GM12878 (cell line): Measurements from ENCODE around the gene SLC34A3. TPM values are rescaled to one million over a fixed set of nuclear protein-coding genes. Genes with fewer than 3 reads are reported as not detected.

Experiments used
- BHLHE40 ChIP-seq, 2 experiments: fragments of 450-650 bp in 1 of 2; IDR thresholded peaks; 2 replicates each; pipeline ENCODE4 v1.6.1; 2011 to 2017; ENCODE audit warnings: low read depth in 2 of 2, borderline replicate concordance in 1 of 2, improper control_type of control experiment in 1 of 2, low read length in 1 of 2, mild to moderate bottlenecking in 1 of 2
- CBX3 ChIP-seq: fragments of 200-600 bp; sonication (generic); IDR thresholded peaks from 2 replicates; pipeline ENCODE4 v1.6.1; 2016; ENCODE audit warnings: low read depth, borderline replicate concordance
- CBX5 ChIP-seq: sonication (generic); IDR thresholded peaks from 2 replicates; pipeline ENCODE4 v1.6.1; 2016; ENCODE audit warnings: low read depth, moderate library complexity, mild to moderate bottlenecking, inconsistent platforms
- CEBPB ChIP-seq, 2 experiments: fragments of 150-350 bp in 1 of 2; IDR thresholded peaks; 2 replicates each; pipeline ENCODE4 v1.6.1; 2012 to 2014; ENCODE audit warnings: low read depth in 2 of 2, low read length in 2 of 2, borderline replicate concordance in 1 of 2, inconsistent platforms in 1 of 2
- DPF2 ChIP-seq: fragments of 450-650 bp; IDR thresholded peaks from 2 replicates; pipeline ENCODE4 v1.6.1; 2017; ENCODE audit warnings: mild to moderate bottlenecking
- FOXM1 ChIP-seq: IDR thresholded peaks from 2 replicates; pipeline ENCODE4 v1.6.1; 2012; ENCODE audit warnings: low read depth, mild to moderate bottlenecking, inconsistent platforms, low read length, moderate library complexity
- IKZF1 ChIP-seq: fragments of 450-650 bp; conservative IDR thresholded peaks from 2 replicates; pipeline ENCODE4 v1.6.1; 2017; ENCODE audit warnings: antibody characterized with exemption, mild to moderate bottlenecking
- IRF4 ChIP-seq: IDR thresholded peaks from 2 replicates; pipeline ENCODE4 v1.6.1; 2011; ENCODE audit warnings: low read depth, low read length
- JUNB ChIP-seq: IDR thresholded peaks from 2 replicates; pipeline ENCODE4 v1.6.1; 2016; ENCODE audit warnings: antibody characterized with exemption, mild to moderate bottlenecking
- LARP7 ChIP-seq: fragments of 450-650 bp; IDR thresholded peaks from 2 replicates; pipeline ENCODE4 v1.6.1; 2017; ENCODE audit warnings: mild to moderate bottlenecking
- SIN3A ChIP-seq: IDR thresholded peaks from 2 replicates; pipeline ENCODE4 v1.6.1; 2012; ENCODE audit warnings: low read depth, low read length, improper control_type of control experiment
- SIX5 ChIP-seq: IDR thresholded peaks from 2 replicates; pipeline ENCODE4 v1.6.1; 2011; ENCODE audit warnings: mild to moderate bottlenecking, low read depth, low read length, moderate library complexity; ENCODE audit not compliant: severe bottlenecking
- STAT1 ChIP-seq: fragments of 450-650 bp; conservative IDR thresholded peaks from 2 replicates; pipeline ENCODE4 v1.6.1; 2014; ENCODE audit warnings: antibody characterized with exemption, mild to moderate bottlenecking
- SUPT20H ChIP-seq: IDR thresholded peaks from 2 replicates; pipeline ENCODE4 v1.6.1; 2011; ENCODE audit warnings: low read depth, mild to moderate bottlenecking, low read length, moderate library complexity, borderline replicate concordance; ENCODE audit not compliant: control insufficient read depth
- YY1 ChIP-seq: IDR thresholded peaks from 2 replicates; pipeline ENCODE4 v1.6.1; 2011; ENCODE audit warnings: low read depth, mild to moderate bottlenecking, low read length
- polyA plus RNA-seq, 11 experiments: library from polyadenylated mRNA; depleted of rRNA in 4 of 11; unstranded in 6 of 11; stranded (reverse) in 5 of 11; fragments of >200 nt; fragmentation: Nextera tagmentation in 4 of 11; fragmentation: Illumina TruSeq in 1 of 11; extraction: Ambion mirVana in 4 of 11; extraction: Trizol in 1 of 11; gene quantifications; 1 replicate in 1 of 11; 2 replicates in 10 of 11; pipeline versions ENCODE4 v1.2.1 to v1.2.3, GENCODE V29; 2011 to 2016; ENCODE audit warnings: inconsistent platforms in 2 of 11, missing spikeins in 2 of 11, low read depth in 1 of 11
- total RNA-seq, 4 experiments: library from RNA; depleted of rRNA in 3 of 4; stranded (reverse); fragments of >200 nt in 3 of 4; fragmentation: Illumina TruSeq in 1 of 4; extraction: Trizol in 1 of 4; gene quantifications; 2 replicates each; pipeline versions ENCODE4 v1.2.1 to v1.2.3, GENCODE V29; 2013 to 2021
- TF ChIP-seq, protein P1 (sequence below), 3 experiments: IDR thresholded peaks in 2 of 3; conservative IDR thresholded peaks in 1 of 3; 2 replicates each; pipeline ENCODE4 v1.5.1; 2011; ENCODE audit warnings: low read depth in 3 of 3, low read length in 3 of 3, mild to moderate bottlenecking in 3 of 3, control low read depth in 2 of 3, moderate library complexity in 2 of 3, inconsistent platforms in 1 of 3, mixed read lengths in 1 of 3; ENCODE audit not compliant: control insufficient read depth in 2 of 3, insufficient read depth in 1 of 3; ENCODE audit errors: extremely low read depth in 1 of 3
- TF ChIP-seq, protein P2 (sequence below): IDR thresholded peaks from 2 replicates; pipeline ENCODE4 v1.6.1; 2011; ENCODE audit warnings: low read depth, mild to moderate bottlenecking, low read length, moderate library complexity, borderline replicate concordance; ENCODE audit errors: extremely low read depth
- TF ChIP-seq, protein P3 (sequence below): IDR thresholded peaks from 2 replicates; pipeline ENCODE4 v1.6.1; 2012; ENCODE audit warnings: mild to moderate bottlenecking, low read depth, low read length
- TF ChIP-seq, protein P4 (sequence below): fragments of 450-650 bp; IDR thresholded peaks from 2 replicates; pipeline ENCODE4 v1.6.1; 2017; ENCODE audit warnings: mild to moderate bottlenecking, moderate library complexity

SLC34A3 gene
- total and polyA plus RNA-seq, 10 of the 15 experiments (the other 5 are each of a cell fraction or from before 2014, with no cell fraction given), result not detected

DNA sequence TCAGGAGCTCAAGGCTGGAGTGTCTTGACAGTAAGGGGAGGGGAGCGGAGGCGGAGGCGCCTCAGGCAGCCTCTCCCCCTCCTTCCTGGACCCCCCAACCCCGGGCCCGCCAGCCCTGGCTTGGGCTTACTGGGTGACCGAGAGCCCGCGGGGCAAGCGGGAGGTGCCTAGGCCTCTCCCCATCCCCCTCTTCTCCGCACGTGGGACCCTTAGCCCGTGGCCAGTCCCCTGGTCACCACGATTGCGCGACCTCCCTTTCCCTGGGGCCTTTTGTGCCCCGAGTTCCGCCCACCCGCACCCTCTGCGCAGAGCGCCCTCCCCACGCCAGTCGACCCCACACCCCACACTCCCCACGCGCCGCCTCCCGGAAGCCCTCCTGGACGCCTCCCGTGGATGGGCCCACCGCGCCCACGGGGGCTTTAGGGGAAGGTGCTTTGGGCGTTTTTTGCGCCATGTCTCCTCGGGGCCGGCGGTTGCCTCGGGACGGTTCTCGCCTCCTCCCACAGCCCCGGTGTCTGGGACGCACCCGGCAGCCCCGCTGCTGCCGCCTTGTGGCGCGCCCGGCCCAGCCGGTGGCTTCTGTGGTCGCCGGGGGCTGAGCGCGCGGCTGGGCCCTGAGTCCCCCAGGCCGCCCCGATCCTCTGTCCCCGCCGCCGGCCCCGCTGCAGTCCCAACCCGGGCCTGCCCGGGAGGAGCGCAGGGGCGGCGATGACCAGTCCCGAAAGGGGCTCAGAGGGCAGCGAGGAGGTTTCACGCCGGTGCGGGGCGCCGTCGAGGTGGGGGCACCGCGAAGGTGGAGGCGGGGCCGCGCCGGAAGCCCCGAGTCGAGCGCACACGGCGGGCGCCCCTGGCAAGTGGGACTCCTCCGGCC is 50.0 kb downstream of the SLC34A3 start (continued):
- TF ChIP-seq, protein P1, sequence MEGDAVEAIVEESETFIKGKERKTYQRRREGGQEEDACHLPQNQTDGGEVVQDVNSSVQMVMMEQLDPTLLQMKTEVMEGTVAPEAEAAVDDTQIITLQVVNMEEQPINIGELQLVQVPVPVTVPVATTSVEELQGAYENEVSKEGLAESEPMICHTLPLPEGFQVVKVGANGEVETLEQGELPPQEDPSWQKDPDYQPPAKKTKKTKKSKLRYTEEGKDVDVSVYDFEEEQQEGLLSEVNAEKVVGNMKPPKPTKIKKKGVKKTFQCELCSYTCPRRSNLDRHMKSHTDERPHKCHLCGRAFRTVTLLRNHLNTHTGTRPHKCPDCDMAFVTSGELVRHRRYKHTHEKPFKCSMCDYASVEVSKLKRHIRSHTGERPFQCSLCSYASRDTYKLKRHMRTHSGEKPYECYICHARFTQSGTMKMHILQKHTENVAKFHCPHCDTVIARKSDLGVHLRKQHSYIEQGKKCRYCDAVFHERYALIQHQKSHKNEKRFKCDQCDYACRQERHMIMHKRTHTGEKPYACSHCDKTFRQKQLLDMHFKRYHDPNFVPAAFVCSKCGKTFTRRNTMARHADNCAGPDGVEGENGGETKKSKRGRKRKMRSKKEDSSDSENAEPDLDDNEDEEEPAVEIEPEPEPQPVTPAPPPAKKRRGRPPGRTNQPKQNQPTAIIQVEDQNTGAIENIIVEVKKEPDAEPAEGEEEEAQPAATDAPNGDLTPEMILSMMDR (IDR thresholded peaks at IDR 0.05 in 2 of 3, conservative IDR thresholded peaks at IDR 0.05 in 1 of 3; ENCODE audit: control insufficient read depth in 2 of 3, extremely low read depth in 1 of 3, insufficient read depth in 1 of 3, low read depth in 3 of 3, low read length in 3 of 3), result peak; percentile 15 to 52 (median 46); a peak in 3 of 6 replicates
- TF ChIP-seq, protein P2, sequence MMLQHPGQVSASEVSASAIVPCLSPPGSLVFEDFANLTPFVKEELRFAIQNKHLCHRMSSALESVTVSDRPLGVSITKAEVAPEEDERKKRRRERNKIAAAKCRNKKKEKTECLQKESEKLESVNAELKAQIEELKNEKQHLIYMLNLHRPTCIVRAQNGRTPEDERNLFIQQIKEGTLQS, result no peak
- TF ChIP-seq CEBPB (IDR thresholded peaks at IDR 0.05; ENCODE audit: borderline replicate concordance in 1 of 2, low read depth in 2 of 2, low read length in 2 of 2) (no peak), YY1 (0 out of 2 replicates have a peak, but pooled peaks have one; percentile 20), IKZF1 (0 out of 2 replicates have a peak, but pooled peaks have one; percentile 38), CBX3 (no peak), IRF4 (no peak), STAT1 (no peak), CBX5 (no peak), SIN3A (no peak), SUPT20H (no peak), SIX5 (no peak), LARP7 (no peak), DPF2 (peak; percentile 45; the same call in 1 of the 2 replicates), BHLHE40 (IDR thresholded peaks at IDR 0.05; ENCODE audit: borderline replicate concordance in 1 of 2, low read depth in 2 of 2, low read length in 1 of 2) (0 out of 4 replicates have a peak, but pooled peaks of 1 of the 2 experiments have one; percentile 20), JUNB (no peak), FOXM1 (no peak)
- TF ChIP-seq, protein P3, sequence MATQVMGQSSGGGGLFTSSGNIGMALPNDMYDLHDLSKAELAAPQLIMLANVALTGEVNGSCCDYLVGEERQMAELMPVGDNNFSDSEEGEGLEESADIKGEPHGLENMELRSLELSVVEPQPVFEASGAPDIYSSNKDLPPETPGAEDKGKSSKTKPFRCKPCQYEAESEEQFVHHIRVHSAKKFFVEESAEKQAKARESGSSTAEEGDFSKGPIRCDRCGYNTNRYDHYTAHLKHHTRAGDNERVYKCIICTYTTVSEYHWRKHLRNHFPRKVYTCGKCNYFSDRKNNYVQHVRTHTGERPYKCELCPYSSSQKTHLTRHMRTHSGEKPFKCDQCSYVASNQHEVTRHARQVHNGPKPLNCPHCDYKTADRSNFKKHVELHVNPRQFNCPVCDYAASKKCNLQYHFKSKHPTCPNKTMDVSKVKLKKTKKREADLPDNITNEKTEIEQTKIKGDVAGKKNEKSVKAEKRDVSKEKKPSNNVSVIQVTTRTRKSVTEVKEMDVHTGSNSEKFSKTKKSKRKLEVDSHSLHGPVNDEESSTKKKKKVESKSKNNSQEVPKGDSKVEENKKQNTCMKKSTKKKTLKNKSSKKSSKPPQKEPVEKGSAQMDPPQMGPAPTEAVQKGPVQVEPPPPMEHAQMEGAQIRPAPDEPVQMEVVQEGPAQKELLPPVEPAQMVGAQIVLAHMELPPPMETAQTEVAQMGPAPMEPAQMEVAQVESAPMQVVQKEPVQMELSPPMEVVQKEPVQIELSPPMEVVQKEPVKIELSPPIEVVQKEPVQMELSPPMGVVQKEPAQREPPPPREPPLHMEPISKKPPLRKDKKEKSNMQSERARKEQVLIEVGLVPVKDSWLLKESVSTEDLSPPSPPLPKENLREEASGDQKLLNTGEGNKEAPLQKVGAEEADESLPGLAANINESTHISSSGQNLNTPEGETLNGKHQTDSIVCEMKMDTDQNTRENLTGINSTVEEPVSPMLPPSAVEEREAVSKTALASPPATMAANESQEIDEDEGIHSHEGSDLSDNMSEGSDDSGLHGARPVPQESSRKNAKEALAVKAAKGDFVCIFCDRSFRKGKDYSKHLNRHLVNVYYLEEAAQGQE, result no peak
- TF ChIP-seq, protein P4, sequence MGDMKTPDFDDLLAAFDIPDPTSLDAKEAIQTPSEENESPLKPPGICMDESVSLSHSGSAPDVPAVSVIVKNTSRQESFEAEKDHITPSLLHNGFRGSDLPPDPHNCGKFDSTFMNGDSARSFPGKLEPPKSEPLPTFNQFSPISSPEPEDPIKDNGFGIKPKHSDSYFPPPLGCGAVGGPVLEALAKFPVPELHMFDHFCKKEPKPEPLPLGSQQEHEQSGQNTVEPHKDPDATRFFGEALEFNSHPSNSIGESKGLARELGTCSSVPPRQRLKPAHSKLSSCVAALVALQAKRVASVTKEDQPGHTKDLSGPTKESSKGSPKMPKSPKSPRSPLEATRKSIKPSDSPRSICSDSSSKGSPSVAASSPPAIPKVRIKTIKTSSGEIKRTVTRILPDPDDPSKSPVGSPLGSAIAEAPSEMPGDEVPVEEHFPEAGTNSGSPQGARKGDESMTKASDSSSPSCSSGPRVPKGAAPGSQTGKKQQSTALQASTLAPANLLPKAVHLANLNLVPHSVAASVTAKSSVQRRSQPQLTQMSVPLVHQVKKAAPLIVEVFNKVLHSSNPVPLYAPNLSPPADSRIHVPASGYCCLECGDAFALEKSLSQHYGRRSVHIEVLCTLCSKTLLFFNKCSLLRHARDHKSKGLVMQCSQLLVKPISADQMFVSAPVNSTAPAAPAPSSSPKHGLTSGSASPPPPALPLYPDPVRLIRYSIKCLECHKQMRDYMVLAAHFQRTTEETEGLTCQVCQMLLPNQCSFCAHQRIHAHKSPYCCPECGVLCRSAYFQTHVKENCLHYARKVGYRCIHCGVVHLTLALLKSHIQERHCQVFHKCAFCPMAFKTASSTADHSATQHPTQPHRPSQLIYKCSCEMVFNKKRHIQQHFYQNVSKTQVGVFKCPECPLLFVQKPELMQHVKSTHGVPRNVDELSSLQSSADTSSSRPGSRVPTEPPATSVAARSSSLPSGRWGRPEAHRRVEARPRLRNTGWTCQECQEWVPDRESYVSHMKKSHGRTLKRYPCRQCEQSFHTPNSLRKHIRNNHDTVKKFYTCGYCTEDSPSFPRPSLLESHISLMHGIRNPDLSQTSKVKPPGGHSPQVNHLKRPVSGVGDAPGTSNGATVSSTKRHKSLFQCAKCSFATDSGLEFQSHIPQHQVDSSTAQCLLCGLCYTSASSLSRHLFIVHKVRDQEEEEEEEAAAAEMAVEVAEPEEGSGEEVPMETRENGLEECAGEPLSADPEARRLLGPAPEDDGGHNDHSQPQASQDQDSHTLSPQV, result no peak
